Breast epithelium (tissue), 3 donors: Measurements from ENCODE around the gene DAPP1.

Experiments
- POLR2A ChIP-seq: fragments of 450-650 bp; IDR thresholded peaks from one replicate; pipeline ENCODE4 v1.6.1; 2016; ENCODE audit warnings: antibody characterized with exemption, mild to moderate bottlenecking, moderate library complexity
- POLR2AphosphoS5 ChIP-seq, 3 donors: sonication (generic); formaldehyde crosslinking; IDR thresholded peaks; one replicate each; pipeline ENCODE4 v1.6.1; 2017; ENCODE audit warnings: antibody characterized with exemption in 3 of 3
- TF ChIP-seq, protein P1 (sequence below), 3 donors: fragments of 450-650 bp; IDR thresholded peaks; one replicate each; pipeline ENCODE4 v1.5.1; 2016 to 2017; ENCODE audit warnings: antibody characterized with exemption in 3 of 3, mild to moderate bottlenecking in 3 of 3, moderate library complexity in 3 of 3

DNA sequence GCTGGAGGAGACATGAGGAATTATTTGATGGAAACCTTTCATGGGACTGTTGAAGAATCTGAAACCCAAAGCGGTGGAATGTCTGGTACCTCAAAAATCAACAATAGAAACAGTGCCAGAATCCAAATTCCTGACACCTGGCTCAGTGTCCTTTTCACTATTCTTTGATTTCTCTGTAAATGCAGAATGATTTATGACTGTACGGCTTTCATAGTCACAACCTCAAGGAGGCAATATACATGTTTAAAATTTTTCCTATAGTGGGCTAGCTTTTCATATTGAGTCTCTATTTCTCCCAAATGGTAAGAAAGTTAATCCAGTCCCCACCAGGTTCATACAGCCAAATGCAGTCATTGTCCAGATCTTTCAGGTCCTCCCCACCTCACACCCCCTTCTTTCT lies 19.3 kb downstream of the DAPP1 start:
- TF ChIP-seq POLR2AphosphoS5 (IDR thresholded peaks at IDR 0.05) = no peak
- TF ChIP-seq, protein P1, sequence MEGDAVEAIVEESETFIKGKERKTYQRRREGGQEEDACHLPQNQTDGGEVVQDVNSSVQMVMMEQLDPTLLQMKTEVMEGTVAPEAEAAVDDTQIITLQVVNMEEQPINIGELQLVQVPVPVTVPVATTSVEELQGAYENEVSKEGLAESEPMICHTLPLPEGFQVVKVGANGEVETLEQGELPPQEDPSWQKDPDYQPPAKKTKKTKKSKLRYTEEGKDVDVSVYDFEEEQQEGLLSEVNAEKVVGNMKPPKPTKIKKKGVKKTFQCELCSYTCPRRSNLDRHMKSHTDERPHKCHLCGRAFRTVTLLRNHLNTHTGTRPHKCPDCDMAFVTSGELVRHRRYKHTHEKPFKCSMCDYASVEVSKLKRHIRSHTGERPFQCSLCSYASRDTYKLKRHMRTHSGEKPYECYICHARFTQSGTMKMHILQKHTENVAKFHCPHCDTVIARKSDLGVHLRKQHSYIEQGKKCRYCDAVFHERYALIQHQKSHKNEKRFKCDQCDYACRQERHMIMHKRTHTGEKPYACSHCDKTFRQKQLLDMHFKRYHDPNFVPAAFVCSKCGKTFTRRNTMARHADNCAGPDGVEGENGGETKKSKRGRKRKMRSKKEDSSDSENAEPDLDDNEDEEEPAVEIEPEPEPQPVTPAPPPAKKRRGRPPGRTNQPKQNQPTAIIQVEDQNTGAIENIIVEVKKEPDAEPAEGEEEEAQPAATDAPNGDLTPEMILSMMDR (IDR thresholded peaks at IDR 0.05) = no peak
- no peak for TF ChIP-seq POLR2A
